GM23248 (cell line): ENCODE data around the gene TTC21A.

Source experiments
- EZH2 ChIP-seq: fragments of 200-600 bp; sonication (generic); IDR thresholded peaks from 2 replicates; pipeline ENCODE4 v1.6.1; 2018; ENCODE audit warnings: antibody characterized with exemption, mild to moderate bottlenecking; ENCODE audit not compliant: insufficient read depth, poor library complexity, severe bottlenecking
- EZH2phosphoT487 ChIP-seq: fragments of 200-600 bp; sonication (generic); IDR thresholded peaks from 2 replicates; pipeline ENCODE4 v1.6.1; 2018; ENCODE audit warnings: antibody characterized with exemption, moderate library complexity, mild to moderate bottlenecking, low read depth; ENCODE audit not compliant: insufficient read depth

- no peak for TF ChIP-seq EZH2
- no peak for TF ChIP-seq EZH2phosphoT487
Observed at GRCh38 chr3:39106281-39106811, 1.1 kb upstream of the TTC21A start.
